K562 (cell line): ENCODE data around the gene CHMP2A. TPM values are rescaled to one million over a fixed set of nuclear protein-coding genes. Genes with fewer than 3 reads are reported as not detected.
A peak's percentile ranks its signal among the peaks of the same experiment; 100 is the strongest.

Experiments
- KDM4B ChIP-seq, 2 experiments: fragments of 450-650 bp in 1 of 2; sonication (generic) in 1 of 2; IDR thresholded peaks; 2 replicates each; pipeline ENCODE4 v1.6.1; 2016 to 2017; ENCODE audit warnings: borderline replicate concordance in 2 of 2, antibody characterized with exemption in 1 of 2, low read depth in 1 of 2, mild to moderate bottlenecking in 1 of 2
- POU5F1 ChIP-seq: fragments of 150-350 bp; IDR thresholded peaks from 2 replicates; pipeline ENCODE4 v1.6.1; 2014; ENCODE audit warnings: borderline replicate concordance, low read length, low read depth, mild to moderate bottlenecking; ENCODE audit not compliant: partially characterized antibody
- TAF1 ChIP-seq: IDR thresholded peaks from 2 replicates; pipeline ENCODE4 v1.6.1; 2011; ENCODE audit warnings: mild to moderate bottlenecking, low read length, moderate library complexity; ENCODE audit not compliant: insufficient read depth, control insufficient read depth, severe bottlenecking; ENCODE audit errors: extremely low read depth
- ZNF263 ChIP-seq: sonication (generic); formaldehyde crosslinking; IDR thresholded peaks from 2 replicates; pipeline ENCODE4 v1.8.0; 2022; ENCODE audit warnings: mild to moderate bottlenecking, missing genetic modification reagents, borderline replicate concordance
- ZNF408 ChIP-seq: fragments of 250-450 bp; sonication (Bioruptor Pico); IDR thresholded peaks from 2 replicates; pipeline ENCODE4 v1.4.0; 2020; ENCODE audit warnings: low read depth, mild to moderate bottlenecking, moderate library complexity
- polyA plus RNA-seq, 8 experiments: library from polyadenylated mRNA; depleted of rRNA in 4 of 8; stranded (reverse) in 5 of 8; unstranded in 3 of 8; fragments of >200 nt; fragmentation: Nextera tagmentation in 2 of 8; fragmentation: Illumina TruSeq in 1 of 8; extraction: Ambion mirVana in 2 of 8; extraction: Trizol in 1 of 8; gene quantifications; 2 replicates each; pipeline versions ENCODE4 v1.2.1 to v1.2.3, GENCODE V29; 2011 to 2014; ENCODE audit warnings: inconsistent platforms in 1 of 8, missing spikeins in 1 of 8
- total RNA-seq, 7 experiments: library from RNA; depleted of rRNA in 6 of 7; stranded (reverse); fragments of >200 nt in 6 of 7; fragmentation: Illumina TruSeq in 2 of 7; extraction: Trizol in 2 of 7; gene quantifications; 2 replicates each; pipeline versions ENCODE4 v1.2.1 to v1.2.3, GENCODE V29; 2011 to 2021; ENCODE audit warnings: low replicate concordance in 1 of 7
- TF ChIP-seq, protein P1 (sequence below): fragments of 250-450 bp; sonication (Bioruptor Pico); IDR thresholded peaks from 2 replicates; pipeline ENCODE4 v1.4.0; 2020
- TF ChIP-seq, protein P2 (sequence below): fragments of 200-800 bp; sonication (Bioruptor generic); IDR thresholded peaks from 2 replicates; pipeline ENCODE4 v1.6.1; 2017; ENCODE audit warnings: missing genetic modification characterization, missing compliant biosample characterization

Gene CHMP2A
- total and polyA plus RNA-seq, 9 of the 15 experiments (the other 6 are each of a cell fraction or from before 2014, with no cell fraction given): 57.6 to 159 (median 87.2) TPM

DNA sequence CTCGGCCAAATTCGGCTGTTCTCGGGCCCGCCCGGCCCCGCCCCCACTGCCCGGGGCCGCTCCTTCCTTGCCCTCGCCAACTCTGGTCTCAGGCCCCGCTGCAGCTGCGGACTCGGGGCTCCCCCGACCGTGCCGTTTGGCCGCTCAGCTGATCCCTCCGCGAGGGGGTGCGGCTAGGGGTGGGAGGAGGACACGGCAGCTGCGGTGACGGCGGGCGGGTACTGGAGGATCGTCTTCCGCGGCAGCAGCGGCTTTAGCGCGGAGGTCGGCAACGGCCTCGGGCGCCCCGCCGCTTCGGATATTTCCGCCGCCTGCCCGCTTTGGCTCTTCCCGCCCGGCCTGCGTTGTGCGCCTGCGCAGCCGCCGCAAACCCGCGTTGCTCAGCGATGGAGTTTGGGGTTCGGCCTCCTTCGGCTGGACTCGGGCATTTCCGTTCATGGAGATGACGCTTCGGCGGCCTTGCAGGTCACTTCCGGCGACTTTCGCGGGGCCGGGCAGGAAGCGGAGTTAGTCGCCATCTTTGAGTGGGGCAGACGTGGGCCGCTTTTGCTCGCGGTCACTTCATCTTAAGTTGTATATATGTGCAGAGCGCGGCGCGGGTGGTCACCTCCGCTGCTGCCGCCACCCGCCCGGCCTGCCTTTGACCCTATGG lies 3.8 kb upstream of the CHMP2A start (continued):
- TF ChIP-seq POU5F1 (peak; percentile 32), ZNF263 (peak; percentile 37; the same call in 1 of the 2 replicates), ZNF408 (CRISPR knock-in tag) (no peak), KDM4B (IDR thresholded peaks at IDR 0.05; ENCODE audit: borderline replicate concordance in 2 of 2, low read depth in 1 of 2) (no peak), TAF1 (peak; percentile 15)
- TF ChIP-seq, protein P1, sequence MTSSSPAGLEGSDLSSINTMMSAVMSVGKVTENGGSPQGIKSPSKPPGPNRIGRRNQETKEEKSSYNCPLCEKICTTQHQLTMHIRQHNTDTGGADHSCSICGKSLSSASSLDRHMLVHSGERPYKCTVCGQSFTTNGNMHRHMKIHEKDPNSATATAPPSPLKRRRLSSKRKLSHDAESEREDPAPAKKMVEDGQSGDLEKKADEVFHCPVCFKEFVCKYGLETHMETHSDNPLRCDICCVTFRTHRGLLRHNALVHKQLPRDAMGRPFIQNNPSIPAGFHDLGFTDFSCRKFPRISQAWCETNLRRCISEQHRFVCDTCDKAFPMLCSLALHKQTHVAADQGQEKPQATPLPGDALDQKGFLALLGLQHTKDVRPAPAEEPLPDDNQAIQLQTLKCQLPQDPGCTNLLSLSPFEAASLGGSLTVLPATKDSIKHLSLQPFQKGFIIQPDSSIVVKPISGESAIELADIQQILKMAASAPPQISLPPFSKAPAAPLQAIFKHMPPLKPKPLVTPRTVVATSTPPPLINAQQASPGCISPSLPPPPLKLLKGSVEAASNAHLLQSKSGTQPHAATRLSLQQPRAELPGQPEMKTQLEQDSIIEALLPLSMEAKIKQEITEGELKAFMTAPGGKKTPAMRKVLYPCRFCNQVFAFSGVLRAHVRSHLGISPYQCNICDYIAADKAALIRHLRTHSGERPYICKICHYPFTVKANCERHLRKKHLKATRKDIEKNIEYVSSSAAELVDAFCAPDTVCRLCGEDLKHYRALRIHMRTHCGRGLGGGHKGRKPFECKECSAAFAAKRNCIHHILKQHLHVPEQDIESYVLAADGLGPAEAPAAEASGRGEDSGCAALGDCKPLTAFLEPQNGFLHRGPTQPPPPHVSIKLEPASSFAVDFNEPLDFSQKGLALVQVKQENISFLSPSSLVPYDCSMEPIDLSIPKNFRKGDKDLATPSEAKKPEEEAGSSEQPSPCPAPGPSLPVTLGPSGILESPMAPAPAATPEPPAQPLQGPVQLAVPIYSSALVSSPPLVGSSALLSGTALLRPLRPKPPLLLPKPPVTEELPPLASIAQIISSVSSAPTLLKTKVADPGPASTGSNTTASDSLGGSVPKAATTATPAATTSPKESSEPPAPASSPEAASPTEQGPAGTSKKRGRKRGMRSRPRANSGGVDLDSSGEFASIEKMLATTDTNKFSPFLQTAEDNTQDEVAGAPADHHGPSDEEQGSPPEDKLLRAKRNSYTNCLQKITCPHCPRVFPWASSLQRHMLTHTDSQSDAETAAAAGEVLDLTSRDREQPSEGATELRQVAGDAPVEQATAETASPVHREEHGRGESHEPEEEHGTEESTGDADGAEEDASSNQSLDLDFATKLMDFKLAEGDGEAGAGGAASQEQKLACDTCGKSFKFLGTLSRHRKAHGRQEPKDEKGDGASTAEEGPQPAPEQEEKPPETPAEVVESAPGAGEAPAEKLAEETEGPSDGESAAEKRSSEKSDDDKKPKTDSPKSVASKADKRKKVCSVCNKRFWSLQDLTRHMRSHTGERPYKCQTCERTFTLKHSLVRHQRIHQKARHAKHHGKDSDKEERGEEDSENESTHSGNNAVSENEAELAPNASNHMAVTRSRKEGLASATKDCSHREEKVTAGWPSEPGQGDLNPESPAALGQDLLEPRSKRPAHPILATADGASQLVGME (CRISPR knock-in tag): peak; percentile 60; the same call in 1 of the 2 replicates
- TF ChIP-seq, protein P2, sequence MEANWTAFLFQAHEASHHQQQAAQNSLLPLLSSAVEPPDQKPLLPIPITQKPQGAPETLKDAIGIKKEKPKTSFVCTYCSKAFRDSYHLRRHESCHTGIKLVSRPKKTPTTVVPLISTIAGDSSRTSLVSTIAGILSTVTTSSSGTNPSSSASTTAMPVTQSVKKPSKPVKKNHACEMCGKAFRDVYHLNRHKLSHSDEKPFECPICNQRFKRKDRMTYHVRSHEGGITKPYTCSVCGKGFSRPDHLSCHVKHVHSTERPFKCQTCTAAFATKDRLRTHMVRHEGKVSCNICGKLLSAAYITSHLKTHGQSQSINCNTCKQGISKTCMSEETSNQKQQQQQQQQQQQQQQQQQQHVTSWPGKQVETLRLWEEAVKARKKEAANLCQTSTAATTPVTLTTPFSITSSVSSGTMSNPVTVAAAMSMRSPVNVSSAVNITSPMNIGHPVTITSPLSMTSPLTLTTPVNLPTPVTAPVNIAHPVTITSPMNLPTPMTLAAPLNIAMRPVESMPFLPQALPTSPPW (CRISPR knock-in tag): peak; percentile 54; the same call in 1 of the 2 replicates
